NOMO-1 treated with DMSO at 0.1 percent for 48 hours (cell line): ENCODE data around the gene FUT4.

Source experiments
- DNase-seq: peaks from one replicate; lab custom pipeline; 2025; ENCODE audit not compliant: unreplicated experiment; lab: John Stamatoyannopoulos, UW

Gene FUT4

GRCh38 chr11:94563848-94564467, 20.2 kb downstream of the FUT4 start:
- DNase-seq = no peak

- no peak for DNase-seq
Observed at GRCh38 chr11:94567181-94567670, 23.5 kb downstream of the FUT4 start, which contains the start of gene PIWIL4. TSS of gene PIWIL4 (plus strand) at chr11:94567368. CDS start at chr11:94567519, 151 bp downstream.

- no peak for DNase-seq
Observed at GRCh38 chr11:94568200-94568599, 24.5 kb downstream of the FUT4 start.

GRCh38 chr11:94568717-94569116, 25.0 kb downstream of the FUT4 start:
- no peak for DNase-seq

- peak; percentile 11 for DNase-seq
Observed at GRCh38 chr11:94572975-94573374, 29.3 kb downstream of the FUT4 start.

- peak; percentile 98 for DNase-seq
Observed at GRCh38 chr11:94574193-94574961, 30.7 kb downstream of the FUT4 start.

GRCh38 chr11:94576306-94576705, 32.6 kb downstream of the FUT4 start:
- peak; percentile 45 for DNase-seq

- no peak for DNase-seq
Observed at GRCh38 chr11:94577841-94578240, 34.1 kb downstream of the FUT4 start.

- peak; percentile 87 for DNase-seq
Observed at GRCh38 chr11:94581926-94582325, 38.2 kb downstream of the FUT4 start.

GRCh38 chr11:94583213-94583865, 39.6 kb downstream of the FUT4 start:
- DNase-seq = peak; percentile 6

- DNase-seq = peak; percentile 19
Observed at GRCh38 chr11:94583866-94584500, 40.3 kb downstream of the FUT4 start.

- no peak for DNase-seq
Observed at GRCh38 chr11:94584978-94585377, 41.3 kb downstream of the FUT4 start.

GRCh38 chr11:94585399-94585798, 41.7 kb downstream of the FUT4 start:
- DNase-seq = no peak

GRCh38 chr11:94586546-94586945, 42.8 kb downstream of the FUT4 start:
- no peak for DNase-seq

- DNase-seq = no peak
Observed at GRCh38 chr11:94586978-94587377, 43.3 kb downstream of the FUT4 start.

GRCh38 chr11:94588366-94588942, 44.7 kb downstream of the FUT4 start:
- no peak for DNase-seq

GRCh38 chr11:94590352-94591041, 46.8 kb downstream of the FUT4 start:
- no peak for DNase-seq

GRCh38 chr11:94593030-94593429, 49.3 kb downstream of the FUT4 start:
- DNase-seq = no peak

GRCh38 chr11:94595076-94595475, 51.4 kb downstream of the FUT4 start:
- DNase-seq = no peak

- DNase-seq = peak; percentile 48
Observed at GRCh38 chr11:94597896-94598295, 54.2 kb downstream of the FUT4 start.
